AG04449 (cell line): ENCODE measurements around the gene LINC01488.

Source experiments
- CTCF ChIA-PET: fragments of 350-600 bp; formaldehyde crosslinking; extraction: SDS; loops from one replicate; lab custom pipeline; 2021; ENCODE audit warnings: antibody characterized with exemption; lab: Yijun Ruan, JAX
- POLR2A ChIA-PET: fragments of 400-600, 350-600 bp; formaldehyde crosslinking; extraction: SDS; loops from one replicate; lab custom pipeline; 2020; ENCODE audit warnings: antibody characterized with exemption, inconsistent platforms; lab: Yijun Ruan, JAX
- DNase-seq: peaks from one replicate; pipeline ENCODE4 v3.0.0-alpha.2; 2010; ENCODE audit warnings: low read depth, low spot score
- H3K4me3 ChIP-seq: 2 replicates; pipeline ENCODE4 v1.5.1; 2011; ENCODE audit warnings: low read depth, mild to moderate bottlenecking, control low read depth, low read length
- TF ChIP-seq, protein P1 (sequence below): IDR thresholded peaks from one replicate; pipeline ENCODE4 v1.5.1; 2011; ENCODE audit warnings: mild to moderate bottlenecking, moderate library complexity, low read length, control low read depth, inconsistent platforms; ENCODE audit not compliant: insufficient read depth; ENCODE audit errors: missing control alignments

LINC01488 gene

GRCh38 chr11:69520186-69520916 lies 38.9 kb downstream of the LINC01488 start:
- TF ChIP-seq, protein P1, sequence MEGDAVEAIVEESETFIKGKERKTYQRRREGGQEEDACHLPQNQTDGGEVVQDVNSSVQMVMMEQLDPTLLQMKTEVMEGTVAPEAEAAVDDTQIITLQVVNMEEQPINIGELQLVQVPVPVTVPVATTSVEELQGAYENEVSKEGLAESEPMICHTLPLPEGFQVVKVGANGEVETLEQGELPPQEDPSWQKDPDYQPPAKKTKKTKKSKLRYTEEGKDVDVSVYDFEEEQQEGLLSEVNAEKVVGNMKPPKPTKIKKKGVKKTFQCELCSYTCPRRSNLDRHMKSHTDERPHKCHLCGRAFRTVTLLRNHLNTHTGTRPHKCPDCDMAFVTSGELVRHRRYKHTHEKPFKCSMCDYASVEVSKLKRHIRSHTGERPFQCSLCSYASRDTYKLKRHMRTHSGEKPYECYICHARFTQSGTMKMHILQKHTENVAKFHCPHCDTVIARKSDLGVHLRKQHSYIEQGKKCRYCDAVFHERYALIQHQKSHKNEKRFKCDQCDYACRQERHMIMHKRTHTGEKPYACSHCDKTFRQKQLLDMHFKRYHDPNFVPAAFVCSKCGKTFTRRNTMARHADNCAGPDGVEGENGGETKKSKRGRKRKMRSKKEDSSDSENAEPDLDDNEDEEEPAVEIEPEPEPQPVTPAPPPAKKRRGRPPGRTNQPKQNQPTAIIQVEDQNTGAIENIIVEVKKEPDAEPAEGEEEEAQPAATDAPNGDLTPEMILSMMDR: no peak
- CTCF ChIA-PET: interaction anchor here (0.7 kb wide), 1 partner anchor 11 kb away, joined by 3 read pairs; no protein-coding TSS in a partner anchor

DNA sequence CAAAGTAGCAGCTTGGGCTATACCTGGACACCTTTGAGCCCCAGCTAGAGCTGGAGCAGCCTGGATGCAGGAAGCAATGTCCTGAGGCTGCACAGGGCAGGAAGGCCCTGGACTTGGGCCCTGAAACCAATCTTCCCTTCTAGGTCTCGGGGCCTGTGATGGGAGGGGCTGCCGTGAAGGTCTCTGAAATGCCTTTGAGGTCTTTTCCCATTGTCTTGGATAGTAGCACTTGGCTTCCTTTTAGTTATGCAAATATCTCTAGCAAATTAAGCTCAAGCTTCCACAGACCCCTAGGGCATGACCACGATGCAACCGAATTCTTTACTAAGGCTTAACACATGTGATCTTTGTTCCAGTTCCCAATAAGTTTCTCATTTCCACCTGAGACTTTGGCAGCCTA lies 40.0 kb downstream of the LINC01488 start:
- ChIA-PET CTCF (no interaction called here), POLR2A (no interaction called here)
- TF ChIP-seq, protein P1: no peak
- DNase-seq: no peak
- H3K4me3 ChIP-seq: no peak overlapping the region

More at GRCh38 chr11:69520186-69520916, 38.9 kb downstream of the LINC01488 start:
- no peak overlapping the region for H3K4me3 ChIP-seq
- DNase-seq: no peak
- POLR2A ChIA-PET: no interaction called here

DNA sequence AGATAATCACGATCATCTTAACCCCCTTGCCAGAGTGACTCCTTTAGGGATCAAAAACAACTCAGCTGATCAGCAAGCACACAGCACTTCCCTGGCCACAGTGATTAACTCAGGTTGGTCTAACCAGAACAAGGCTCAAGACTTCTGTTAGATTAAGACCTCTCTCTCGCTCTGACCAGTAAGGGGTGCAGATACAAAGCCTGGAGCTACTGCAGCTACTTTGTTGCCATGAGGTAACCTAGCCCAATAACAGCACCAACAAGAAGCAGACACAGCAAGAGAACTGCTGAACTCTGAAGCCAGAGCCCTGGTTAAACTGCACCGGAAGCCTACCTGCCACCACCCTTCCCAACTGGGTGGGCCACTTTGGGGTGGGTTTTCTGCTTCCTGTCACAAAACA lies 42.0 kb downstream of the LINC01488 start:
- CTCF ChIA-PET: interaction anchor here (1.2 kb wide), 1 partner anchor 392 kb away, joined by 3 read pairs; no protein-coding TSS in a partner anchor
- DNase-seq: no peak
- no peak overlapping the region for H3K4me3 ChIP-seq
- TF ChIP-seq, protein P1: no peak
- POLR2A ChIA-PET: no interaction called here

DNA sequence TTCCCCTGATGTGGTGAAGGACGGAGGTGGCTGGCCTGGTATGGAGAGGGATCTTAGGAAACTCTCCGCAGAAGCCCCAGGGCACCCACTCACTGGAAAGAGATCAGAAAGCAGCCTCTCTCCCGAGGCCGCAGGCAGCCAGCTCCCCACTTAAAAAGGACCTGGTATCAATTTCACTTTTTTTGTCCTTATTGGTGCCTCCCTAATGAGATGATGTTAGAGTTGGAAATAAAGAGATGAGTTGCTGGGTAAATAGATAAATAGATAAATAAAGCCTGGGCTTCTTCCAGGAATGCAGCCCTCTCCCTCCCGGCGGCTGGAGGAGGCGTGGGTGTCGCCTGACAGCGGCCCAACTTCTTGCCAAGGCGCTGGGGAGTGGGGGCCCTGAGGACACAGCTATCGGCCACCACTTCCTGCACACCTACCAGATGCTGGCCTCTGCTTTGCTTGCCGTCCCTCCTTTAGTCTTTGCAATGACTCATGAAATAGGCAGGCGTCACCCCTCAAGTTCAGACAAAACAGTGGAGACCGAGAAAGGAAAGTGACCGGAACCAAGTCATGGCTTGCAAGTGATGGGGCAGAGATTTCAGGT lies 42.9 kb downstream of the LINC01488 start:
- no peak overlapping the region for H3K4me3 ChIP-seq
- TF ChIP-seq, protein P1: no peak
- ChIA-PET CTCF (no interaction called here), POLR2A (no interaction called here)
- DNase-seq: no peak

GRCh38 chr11:69524991-69525411 lies 43.5 kb downstream of the LINC01488 start:
- CTCF ChIA-PET: no interaction called here
- TF ChIP-seq, protein P1: no peak
- H3K4me3 ChIP-seq: no peak overlapping the region
- POLR2A ChIA-PET: no interaction called here
- no peak for DNase-seq
